ENCODE results near the gene HNMT.
"Not testable (repeated sequence)": the region's sequence is repeated elsewhere in the genome, so short reads cannot be mapped to it uniquely, and the experiment has no call there.

HNMT gene

GRCh38 chr2:138012968-138013367, 48.7 kb downstream of the HNMT start:
- no peak for DNase-seq (ENCODE audit: low spot score)

DNA sequence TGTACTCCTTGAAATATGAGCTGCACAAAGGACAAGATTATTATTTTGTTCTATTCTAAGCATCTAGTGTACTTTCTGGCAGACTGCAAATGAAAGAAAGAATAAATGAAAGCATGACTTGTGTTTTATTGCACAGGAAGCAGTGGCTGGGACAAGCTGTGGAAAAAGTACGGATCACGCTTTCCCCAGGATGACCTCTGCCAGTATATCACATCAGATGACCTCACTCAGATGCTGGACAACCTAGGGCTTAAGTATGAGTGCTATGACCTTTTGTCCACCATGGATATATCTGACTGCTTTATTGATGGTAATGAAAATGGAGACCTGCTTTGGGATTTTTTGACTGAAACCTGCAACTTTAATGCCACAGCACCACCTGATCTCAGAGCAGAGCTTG, 49.4 kb downstream of the HNMT start:
- DNase-seq (ENCODE audit: low spot score): no peak

DNA sequence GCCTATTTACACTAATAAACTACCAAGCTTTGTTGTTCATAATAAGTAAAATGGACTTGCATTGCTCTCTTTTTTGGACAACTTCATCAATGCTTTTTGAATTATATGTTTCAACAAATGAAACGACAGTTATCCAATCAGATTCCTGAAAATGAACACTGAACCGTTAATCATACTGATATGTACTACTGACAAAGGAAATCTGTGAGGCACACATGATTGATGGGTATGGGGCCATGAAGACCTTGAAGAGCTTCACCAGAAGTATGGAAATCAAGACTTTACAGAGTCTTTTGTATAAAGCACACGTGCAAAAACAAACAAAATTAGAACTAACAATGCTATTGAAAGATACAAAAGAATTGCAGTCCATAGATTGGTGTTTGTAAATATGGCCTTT, 51.2 kb downstream of the HNMT start:
- no peak for DNase-seq (ENCODE audit: low spot score)

DNA sequence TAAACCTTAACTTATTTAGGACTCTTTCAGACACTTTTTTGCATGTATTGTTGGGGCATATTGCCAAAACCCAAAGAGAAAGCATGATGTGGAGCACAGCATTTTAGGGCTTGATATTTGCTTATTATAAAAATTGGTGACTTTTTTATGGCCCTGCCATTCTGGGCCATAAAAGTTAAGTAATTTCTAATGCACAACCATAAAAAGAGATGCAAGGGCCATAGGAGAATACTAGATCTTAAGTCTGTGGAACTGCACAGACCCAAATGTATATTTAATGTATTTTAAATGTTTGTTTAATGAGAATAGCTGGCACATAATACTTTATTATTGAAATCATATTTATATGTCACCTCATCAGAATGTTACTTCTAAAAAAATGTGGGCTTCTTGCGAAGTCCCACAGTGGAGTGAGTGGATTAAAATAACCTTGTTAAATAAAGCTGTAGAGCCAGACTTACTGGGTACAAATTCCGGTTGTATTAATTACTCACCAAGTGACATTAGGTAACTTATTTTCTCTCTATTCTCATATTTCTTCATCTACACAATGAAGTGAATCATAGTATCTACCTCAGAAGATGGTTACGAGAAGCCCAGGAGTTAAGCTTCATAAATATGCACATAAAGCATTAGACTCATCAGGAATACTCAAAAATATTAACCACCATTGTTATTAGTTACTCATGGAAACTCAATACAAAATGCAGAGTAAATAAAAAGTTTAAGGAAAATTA, 52.2 kb downstream of the HNMT start:
- no peak for DNase-seq (ENCODE audit: low spot score)

DNA sequence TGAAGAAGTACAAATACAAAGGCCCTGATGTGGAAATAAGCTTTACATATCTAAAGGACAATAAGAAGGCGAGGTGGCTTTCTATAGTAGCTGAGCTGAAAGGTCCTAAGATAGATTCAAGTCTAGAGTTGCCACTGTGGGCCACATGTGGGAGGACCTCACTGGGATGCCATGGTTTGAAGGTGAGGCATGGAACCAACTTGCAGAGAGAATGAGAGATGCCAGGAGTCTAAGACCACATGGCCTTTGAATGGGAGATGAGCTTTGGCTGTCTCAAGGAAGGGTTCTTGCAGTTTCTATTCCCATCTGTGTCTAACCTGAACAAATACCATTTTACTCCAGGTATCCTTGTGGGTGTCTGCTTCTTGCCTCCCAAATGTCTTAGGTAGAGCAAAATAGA, 53.6 kb downstream of the HNMT start:
- no peak for DNase-seq (ENCODE audit: low spot score)

DNA sequence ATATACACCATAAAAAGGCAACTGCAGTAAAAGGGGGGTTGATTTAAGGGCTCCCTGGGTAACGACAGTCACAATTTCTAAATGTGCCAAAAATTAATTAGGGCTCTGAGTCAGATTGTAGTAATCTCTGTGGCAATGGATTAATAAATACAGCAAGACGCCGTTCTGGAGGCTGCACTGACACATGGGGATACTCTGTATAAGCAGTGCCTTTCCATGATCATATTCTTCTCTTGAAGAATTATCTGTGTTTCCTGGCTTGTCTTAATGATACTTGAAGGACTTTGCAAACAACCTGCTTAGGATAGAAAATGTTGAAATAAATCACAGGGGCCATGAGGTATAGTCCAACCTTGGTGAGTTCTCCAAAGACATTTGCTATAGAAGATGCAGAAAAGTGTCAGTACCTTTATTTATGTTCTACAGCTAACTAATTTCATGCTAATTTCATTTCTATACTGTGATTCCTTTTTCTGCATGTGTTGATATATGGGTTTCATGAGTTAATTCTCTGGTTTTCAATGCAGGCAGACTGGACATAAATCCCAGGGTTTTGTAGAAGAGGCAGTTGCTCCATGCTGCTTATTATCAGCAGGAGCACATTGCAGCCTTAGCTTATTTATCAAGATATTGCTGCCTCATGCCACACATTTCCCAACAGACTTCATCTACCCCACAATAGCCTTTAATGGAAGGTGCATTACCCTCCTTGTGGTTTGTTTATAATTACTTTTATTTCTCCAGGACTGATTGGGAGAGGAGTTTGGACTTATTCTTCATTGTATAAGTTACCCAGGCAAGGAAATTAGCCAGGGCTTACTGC, 54.8 kb downstream of the HNMT start:
- no peak for DNase-seq (ENCODE audit: low spot score)

- DNase-seq (ENCODE audit: low spot score): no peak
Observed at GRCh38 chr2:138020432-138020831, 56.2 kb downstream of the HNMT start.

DNA sequence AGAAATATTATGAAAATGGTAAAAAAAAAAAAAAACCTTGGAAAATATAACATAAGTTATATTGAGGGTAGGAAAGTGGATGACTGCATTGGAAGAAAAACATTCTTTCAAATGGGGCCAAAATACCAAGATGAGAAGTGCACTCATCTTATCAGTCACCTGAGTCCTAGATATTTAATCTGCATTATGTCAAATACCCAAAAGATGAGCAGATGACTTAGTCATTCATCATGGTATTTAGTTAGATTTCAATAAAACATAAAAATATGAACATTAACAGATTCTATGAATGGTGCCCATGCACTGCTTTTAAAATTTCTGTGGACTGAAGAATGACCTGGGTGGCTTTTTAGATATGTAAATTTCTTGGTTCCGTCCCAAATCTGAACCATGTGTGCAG, 56.9 kb downstream of the HNMT start:
- no peak for DNase-seq (ENCODE audit: low spot score)

DNA sequence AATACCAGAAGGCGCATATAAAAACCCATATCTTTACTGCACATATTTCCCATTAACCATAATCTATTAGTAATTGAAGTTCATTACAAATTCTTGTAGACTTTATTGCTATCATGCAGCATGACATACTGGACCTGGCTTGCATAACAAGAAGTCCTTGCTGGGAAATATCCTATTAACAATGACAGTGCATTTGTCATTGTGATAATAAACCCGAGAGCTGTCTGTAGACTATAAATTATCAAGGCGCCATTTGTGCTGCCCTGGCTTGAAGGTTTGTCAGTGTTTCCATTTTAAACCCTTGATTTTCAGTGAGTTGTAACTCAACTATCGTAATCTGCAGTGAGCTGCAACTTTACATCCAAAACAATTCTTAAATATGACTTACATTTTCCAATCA, 59.0 kb downstream of the HNMT start:
- DNase-seq (ENCODE audit: low spot score): no peak

DNA sequence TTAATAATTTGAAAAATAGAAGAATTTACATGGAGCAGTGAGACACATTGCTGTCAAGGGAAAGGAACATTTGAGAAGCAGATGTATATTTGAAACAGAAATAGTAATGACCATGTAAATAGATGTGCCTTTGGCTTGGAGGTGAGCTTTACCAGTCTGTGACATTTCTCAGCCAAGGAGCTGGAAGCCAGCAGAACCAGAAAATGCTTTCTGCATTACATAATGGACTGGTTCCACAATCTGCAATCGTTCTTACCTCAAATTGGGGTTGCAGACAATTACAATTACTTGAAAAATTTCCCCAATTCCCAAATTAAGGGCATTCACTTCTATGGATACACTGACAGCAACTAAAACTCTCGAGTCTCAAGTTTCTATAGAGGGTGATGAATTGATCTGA, 59.7 kb downstream of the HNMT start:
- DNase-seq (ENCODE audit: low spot score): no peak

- DNase-seq (ENCODE audit: low spot score): no peak
Observed at GRCh38 chr2:138026111-138027020, 62.1 kb downstream of the HNMT start.

DNA sequence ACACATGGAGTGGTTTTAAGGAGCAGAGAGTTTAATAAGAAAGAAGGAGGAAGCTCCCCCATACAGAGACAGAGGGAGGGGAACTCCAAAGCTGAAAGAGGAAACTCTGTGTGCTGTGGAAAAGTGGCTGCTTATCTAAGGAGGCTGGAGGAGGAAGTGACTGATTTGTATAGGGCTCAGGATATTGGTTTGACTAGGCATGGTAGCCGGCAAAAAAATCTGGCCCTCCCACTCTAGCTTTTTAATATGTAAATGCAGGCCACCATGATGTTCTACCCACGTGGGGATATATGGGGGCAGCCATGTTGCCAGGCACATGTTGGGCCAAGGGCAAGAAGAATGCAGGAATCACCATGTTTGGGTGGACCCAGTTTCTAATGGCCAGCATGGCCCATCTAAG, 64.3 kb downstream of the HNMT start:
- no peak for DNase-seq (ENCODE audit: low spot score)

DNA sequence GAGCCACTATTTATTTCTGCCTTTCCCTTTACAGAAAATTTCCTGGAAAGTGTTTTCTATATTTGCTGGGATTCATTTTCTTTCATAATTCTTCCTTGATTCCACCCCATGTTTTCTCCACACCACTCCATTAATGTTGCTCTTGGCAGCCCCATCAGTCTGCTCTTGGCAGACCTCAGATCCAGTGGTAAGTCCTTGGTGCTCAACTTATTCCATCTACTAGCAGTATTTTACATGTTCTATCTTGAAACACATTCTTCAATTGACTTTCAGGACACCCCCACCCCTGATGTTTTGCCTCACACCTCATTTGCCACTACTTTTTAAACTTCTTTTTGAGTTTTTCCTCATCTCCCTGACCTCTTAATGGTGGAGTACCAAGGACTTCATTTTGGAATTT, 65.0 kb downstream of the HNMT start:
- DNase-seq (ENCODE audit: low spot score): no peak

DNA sequence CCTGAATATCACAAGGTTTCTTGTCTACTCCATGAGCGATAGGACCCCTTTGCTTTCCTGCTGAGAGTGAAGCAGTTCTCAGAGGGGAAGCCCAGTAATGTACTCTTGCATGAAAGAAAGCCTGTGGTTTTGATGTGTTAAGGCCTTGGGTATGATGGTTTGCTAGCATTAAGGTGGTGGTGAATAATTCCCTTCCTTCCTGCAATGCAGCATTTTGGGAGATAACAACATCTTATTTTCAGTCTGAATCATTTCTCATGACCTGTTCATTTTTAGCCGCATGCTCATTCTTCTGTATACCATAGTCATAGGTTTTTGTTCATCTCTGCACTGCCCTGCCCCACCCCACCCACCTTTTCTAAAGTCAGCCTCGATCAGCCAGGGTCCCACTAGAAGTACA, 66.2 kb downstream of the HNMT start:
- no peak for DNase-seq (ENCODE audit: low spot score)

GRCh38 chr2:138032334-138032733, 68.1 kb downstream of the HNMT start:
- no peak for DNase-seq (ENCODE audit: low spot score)

DNA sequence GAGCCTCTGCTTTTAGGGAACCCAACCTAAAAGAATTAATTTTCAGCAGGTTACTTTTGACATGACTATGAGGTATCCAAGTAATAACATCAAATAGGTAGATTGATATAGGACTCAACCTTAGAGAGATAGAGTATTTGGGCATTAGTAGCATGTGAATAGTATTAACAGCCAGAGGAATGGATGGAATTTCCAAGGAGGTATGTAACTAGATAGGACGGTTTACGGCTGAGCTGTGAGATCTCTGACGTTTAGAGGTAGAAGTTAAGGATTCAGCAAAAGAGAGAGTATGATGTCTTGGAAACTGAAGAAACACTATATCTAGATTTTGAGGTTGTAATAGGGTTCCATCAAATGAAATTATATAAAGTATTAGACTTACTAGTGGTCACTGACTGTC, 70.3 kb downstream of the HNMT start:
- DNase-seq (ENCODE audit: low spot score): no peak

DNA sequence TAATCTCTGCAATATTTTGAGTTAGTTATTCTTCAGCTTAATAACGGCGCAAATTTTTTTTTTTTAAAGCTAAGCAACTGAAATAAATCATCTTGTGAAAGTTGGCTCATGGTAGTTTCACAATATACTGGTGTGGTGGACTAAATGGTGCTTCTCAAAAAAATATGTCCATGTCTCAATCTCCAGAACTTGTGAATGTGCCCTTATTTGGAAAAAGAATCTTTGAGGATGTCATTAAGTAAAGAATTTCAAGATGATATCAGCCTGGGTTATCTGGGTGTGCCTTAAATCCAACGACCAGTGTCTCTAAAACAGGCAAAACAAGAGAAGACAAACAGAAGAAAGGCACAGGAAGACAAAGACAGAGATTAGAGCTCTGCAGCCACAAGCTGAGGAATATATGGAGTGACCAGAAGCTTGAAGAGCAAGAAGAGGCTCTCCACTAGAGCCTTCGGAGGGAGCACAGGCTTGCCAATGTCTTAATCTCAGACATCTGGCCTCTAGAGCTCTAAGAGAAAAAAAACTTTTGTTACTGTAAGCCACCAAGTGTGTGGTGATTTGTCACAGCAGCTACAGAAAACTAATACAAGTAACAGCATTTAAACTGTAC, 71.4 kb downstream of the HNMT start:
- DNase-seq (ENCODE audit: low spot score): no peak

DNA sequence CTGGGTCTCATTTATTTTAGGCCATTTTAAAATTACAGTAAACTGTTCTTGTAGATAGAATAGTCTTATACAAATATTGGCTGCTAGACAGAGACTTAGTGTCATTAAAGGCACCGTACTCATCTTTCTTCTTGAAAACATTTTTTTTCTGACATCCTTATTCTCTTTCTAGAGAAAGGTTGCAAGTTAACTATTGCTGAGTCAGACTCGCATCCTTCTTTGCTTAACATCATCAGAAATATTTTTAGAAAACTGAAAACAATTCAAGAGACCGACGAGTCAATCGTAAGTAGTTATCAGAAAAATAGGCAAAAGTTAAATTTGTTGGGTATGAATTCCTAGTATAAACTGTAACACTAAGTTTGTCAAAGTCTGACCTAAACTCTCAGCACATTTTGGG, 72.2 kb downstream of the HNMT start:
- no peak for DNase-seq (ENCODE audit: low spot score)

DNA sequence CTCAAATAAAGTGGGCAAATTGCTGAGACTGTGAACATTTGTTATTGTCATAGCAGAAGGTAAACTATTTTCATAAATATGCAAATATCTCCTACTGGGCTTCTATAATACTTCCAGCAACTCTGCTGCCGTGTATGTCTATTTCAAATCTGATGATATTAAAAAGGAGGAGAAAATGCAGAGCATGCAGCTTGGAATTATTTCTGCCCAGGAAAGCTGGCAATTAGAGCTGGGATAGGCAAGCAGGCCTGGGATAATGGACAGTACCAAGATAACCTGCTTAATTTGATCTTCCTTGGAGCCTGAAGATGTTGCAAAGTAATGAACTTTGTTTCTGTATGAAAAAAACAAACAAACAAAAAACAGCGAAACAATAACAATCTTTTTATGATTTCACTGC, 72.8 kb downstream of the HNMT start:
- no peak for DNase-seq (ENCODE audit: low spot score)

- no peak for DNase-seq (ENCODE audit: low spot score)
Observed at GRCh38 chr2:138040616-138041015, 76.3 kb downstream of the HNMT start.

DNA sequence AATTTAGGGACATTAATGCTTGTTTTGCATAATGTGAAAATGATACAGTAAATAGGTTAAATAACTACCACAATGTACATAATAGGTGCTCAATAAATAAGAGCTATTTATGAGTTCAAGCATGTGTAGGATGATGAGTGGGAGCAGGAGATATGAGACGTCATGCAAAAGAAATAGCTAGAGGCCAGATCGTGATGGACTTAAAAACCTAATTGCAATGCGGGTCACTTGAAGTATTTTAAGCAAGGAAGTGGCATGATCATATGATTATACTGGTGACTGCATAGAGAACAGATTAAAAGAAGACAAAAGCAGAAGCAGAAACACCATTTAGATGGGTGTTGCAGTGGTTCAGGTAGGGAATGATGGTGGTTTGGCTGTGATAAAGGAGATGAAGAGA, 78.0 kb downstream of the HNMT start:
- DNase-seq (ENCODE audit: low spot score): no peak

DNA sequence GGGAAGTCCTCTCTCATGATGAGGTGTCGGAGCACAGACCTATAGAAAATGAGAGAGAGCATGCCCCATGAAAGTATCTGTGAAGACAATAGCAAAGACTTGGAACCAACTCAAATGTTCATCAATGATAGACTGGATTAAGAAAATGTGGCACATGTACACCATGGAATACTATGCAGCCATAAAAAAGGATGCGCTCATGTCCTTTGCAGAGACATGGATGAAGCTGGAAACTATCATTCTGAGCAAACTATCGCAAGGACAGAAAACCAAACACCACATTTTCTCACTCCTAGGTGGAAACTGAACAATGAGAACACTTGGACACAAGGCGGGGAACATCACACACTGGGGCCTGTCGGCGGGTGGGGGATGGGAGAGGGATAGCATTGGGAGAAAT, 79.3 kb downstream of the HNMT start:
- not testable (repeated sequence) for DNase-seq (ENCODE audit: low spot score)
